NCI-H69 (cell line): ENCODE results near the gene TBC1D22A.
"Not testable (repeated sequence)": the region's sequence is repeated elsewhere in the genome, so short reads cannot be mapped to it uniquely, and the experiment has no call there.

Experiments
- DNase-seq: peaks from one replicate; lab custom pipeline; 2025; lab: John Stamatoyannopoulos, UW

Gene TBC1D22A

GRCh38 chr22:47157093-47157420, 394.6 kb downstream of the TBC1D22A start:
- no peak for DNase-seq

- DNase-seq: no peak
Measured at GRCh38 chr22:47157486-47158270, 395.2 kb downstream of the TBC1D22A start.

GRCh38 chr22:47158457-47158856, 396.0 kb downstream of the TBC1D22A start:
- DNase-seq: no peak

- DNase-seq: no peak
Measured at GRCh38 chr22:47159592-47159991, 397.1 kb downstream of the TBC1D22A start.

- no peak for DNase-seq
Measured at GRCh38 chr22:47160141-47160541, 397.7 kb downstream of the TBC1D22A start.

- DNase-seq: no peak
Measured at GRCh38 chr22:47160781-47161520, 398.5 kb downstream of the TBC1D22A start.

- DNase-seq: no peak
Measured at GRCh38 chr22:47161631-47162030, 399.2 kb downstream of the TBC1D22A start.

GRCh38 chr22:47162865-47163264, 400.4 kb downstream of the TBC1D22A start:
- DNase-seq: no peak

GRCh38 chr22:47163481-47163855, 401.0 kb downstream of the TBC1D22A start:
- DNase-seq: no peak

GRCh38 chr22:47163856-47164513, 401.5 kb downstream of the TBC1D22A start:
- DNase-seq: no peak

GRCh38 chr22:47164514-47165337, 402.3 kb downstream of the TBC1D22A start:
- DNase-seq: no peak

GRCh38 chr22:47165338-47166032, 403.0 kb downstream of the TBC1D22A start:
- DNase-seq: peak; percentile 42

- peak; percentile 42 for DNase-seq
Measured at GRCh38 chr22:47166033-47166404, 403.6 kb downstream of the TBC1D22A start.

- no peak for DNase-seq
Measured at GRCh38 chr22:47166446-47167016, 404.1 kb downstream of the TBC1D22A start.

- DNase-seq: no peak
Measured at GRCh38 chr22:47167056-47167455, 404.6 kb downstream of the TBC1D22A start.

GRCh38 chr22:47167921-47168320, 405.5 kb downstream of the TBC1D22A start:
- DNase-seq: not testable (repeated sequence)

- DNase-seq: no peak
Measured at GRCh38 chr22:47168441-47168840, 406.0 kb downstream of the TBC1D22A start.

- peak; percentile 19 for DNase-seq
Measured at GRCh38 chr22:47168900-47169800, 406.7 kb downstream of the TBC1D22A start.

GRCh38 chr22:47169801-47170140, 407.3 kb downstream of the TBC1D22A start:
- DNase-seq: no peak
